ENCODE measurements around the gene C1QL4.

The C1QL4 gene

DNA sequence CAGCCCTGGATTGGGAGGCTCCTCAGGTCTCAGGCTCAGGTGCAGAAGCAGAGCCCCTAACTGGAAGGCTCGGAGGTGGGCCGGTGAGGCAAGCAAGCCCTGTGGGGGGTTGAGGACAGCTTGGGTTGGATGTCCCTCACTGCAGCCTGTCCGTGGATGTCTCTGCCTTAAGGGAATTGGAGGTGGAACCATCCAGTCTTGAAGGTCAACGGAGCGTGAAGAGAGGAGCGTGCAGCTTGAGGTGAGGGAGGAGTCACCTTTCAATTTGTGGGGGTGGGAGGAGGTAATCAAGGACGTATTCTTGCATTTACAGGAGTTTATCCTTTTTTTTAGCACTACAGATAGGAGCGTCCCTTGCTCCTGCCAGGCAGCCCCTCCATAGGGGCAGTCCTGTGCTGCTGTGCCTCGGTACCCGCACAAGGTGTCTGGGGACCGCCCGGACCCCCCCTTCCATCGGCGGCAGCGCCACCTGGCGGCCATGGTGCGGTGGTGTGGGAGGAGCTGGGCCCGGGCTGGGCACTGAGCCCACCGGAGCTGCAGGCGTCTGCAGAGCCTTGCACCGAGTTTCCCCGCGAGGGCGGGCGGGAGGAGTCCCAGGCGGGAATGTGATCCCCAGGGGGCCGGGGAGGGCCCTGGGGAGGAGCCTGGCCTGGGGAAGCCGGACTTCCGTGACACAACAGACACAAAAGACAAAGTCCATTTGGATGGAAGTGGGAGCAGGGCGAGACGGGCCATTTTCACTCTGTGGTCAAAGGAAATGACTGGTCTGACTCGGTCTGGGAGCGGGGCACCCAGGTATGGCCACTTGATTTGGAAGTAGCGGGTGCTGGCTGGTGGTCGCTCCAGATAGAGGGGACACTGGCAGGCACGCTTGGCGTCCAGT is 10.6 kb upstream of the C1QL4 start:
- FAIRE-seq (no peak), DNase-seq (ENCODE audit: low spot score) (peak; percentile 97)

DNA sequence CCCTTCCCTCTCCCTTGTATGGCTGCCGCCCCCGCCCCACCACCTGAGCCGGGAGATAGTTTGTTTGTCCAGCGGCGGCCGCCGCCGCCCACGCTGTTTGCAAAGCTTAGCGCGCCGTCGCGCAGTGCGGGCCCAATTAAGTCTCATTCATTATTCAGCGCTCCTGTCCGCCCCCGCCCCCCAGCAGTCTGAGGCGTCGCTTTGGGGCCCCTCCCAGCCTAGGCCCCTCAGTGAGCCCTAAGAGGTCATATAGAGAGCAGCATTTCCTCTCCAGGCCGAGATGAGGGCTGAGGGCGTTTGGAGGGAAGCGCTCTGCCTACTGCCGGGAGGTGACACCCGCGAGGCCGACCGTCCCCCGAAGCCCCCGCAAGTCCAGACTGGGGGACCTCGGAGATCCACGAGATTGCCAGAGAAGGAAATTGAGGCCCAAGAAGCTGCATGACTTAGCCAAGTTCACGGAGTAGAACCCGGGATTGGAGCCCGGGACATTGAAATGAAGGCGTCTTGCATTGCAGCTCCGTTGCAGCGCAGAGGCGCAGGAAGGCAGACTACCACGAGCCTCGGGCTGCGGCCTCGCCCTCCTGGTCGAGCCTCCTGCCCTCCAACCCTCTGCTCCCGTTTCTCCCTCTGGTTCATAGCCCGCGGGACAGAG is 9.8 kb upstream of the C1QL4 start, which contains the start of gene DNAJC22:
DNAJC22 (plus strand) TSS at position 230 of the 652 bp plus-strand sequence. CDS start 1,985 bp downstream, outside the sequence.
- FAIRE-seq (no peak), DNase-seq (ENCODE audit: low spot score) (no peak)

GRCh38 chr12:49345825-49346658 is 9.1 kb upstream of the C1QL4 start:
- DNase-seq (ENCODE audit: low spot score), result no peak
- FAIRE-seq, result no peak

DNA sequence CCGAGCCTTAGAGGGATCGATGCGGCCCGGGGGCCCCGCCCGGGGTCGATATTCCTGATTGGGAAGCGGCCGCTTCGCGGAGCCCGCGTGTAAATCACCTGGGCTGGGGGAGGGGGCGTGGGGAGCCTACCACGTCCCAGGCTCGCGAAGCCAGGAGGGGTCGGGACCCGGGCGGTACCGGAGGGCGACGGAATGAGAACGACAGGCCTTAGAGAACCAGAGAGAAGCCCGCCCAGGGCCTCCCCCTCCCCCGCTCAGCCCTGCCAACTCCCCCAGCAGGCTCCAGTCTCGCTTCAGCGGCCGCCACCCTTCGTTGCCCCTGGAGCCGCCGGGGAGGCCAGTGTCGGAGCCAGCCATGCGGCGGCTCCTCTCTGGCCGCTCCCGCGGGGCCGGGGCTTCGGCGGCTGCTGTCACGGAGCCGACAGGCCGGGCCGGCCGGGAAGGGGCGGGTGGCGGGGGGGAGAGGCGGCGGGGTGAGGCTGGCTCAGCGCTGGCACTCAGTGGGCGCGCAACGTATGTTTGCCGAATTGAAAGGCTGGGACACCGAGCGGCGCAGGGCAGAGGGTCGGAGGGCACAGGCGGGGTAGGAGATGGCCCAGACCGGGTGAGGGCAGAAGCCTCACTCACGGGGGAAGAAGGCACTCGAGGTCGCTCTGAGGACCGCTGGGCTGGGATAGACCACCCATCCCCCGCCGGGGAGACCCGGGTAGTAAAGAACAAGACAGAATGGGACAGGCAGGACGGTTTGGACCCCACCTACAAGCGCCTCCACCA is 8.2 kb upstream of the C1QL4 start:
- no peak for DNase-seq (ENCODE audit: low spot score)

GRCh38 chr12:49344486-49345050 is 7.6 kb upstream of the C1QL4 start:
- DNase-seq (ENCODE audit: low spot score), result no peak
- no peak for FAIRE-seq

More for the DNA sequence above, 8.2 kb upstream of the C1QL4 start:
- no peak for FAIRE-seq

- FAIRE-seq (peak; percentile 78), DNase-seq (ENCODE audit: low spot score) (no peak)
Measured at GRCh38 chr12:49342914-49343731, 6.1 kb upstream of the C1QL4 start.

GRCh38 chr12:49342066-49342913 is 5.3 kb upstream of the C1QL4 start:
- DNase-seq (ENCODE audit: low spot score), result no peak
- FAIRE-seq, result no peak

GRCh38 chr12:49341777-49342065 is 4.7 kb upstream of the C1QL4 start:
- FAIRE-seq (no peak), DNase-seq (ENCODE audit: low spot score) (no peak)

DNA sequence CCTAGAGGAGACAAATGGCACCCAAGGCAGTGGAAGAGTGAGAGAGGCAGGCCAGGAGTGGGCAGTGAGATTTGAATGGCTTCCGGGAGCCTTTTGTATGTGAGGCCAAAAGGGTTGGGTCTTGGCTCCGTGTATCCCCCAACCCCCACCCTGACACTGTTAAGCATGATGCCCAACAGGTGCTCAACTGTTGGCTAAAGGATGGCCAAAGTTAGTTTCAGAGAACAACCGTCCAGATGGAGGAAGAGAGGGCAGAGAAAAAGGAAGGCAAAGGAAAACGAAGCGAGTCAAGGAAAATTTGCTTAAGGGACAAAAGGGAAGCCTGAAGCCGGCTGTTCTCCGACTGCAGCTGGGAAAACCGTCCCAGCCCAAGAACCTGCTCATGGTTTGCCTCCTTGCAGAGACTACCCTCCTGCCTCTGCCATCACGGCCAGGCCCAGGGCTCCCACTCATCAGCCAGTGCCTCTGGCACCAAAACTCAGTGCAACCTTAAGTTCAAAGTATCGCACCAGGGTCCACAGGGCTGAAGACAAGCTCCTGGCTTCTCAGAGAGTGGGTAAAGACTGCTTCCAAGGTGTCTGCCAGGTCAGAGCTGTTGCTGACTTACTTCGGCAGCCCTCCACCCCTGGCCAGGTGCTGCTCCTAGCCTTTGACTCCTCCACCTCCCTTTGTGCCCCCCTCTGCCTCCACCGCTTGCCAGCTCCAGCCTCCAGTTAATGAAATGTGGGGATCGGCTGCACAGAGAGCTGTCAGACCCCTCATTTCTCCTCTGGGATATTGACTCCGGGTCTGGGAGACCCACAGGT is 4.2 kb upstream of the C1QL4 start:
- FAIRE-seq (no peak), DNase-seq (ENCODE audit: low spot score) (no peak)

DNA sequence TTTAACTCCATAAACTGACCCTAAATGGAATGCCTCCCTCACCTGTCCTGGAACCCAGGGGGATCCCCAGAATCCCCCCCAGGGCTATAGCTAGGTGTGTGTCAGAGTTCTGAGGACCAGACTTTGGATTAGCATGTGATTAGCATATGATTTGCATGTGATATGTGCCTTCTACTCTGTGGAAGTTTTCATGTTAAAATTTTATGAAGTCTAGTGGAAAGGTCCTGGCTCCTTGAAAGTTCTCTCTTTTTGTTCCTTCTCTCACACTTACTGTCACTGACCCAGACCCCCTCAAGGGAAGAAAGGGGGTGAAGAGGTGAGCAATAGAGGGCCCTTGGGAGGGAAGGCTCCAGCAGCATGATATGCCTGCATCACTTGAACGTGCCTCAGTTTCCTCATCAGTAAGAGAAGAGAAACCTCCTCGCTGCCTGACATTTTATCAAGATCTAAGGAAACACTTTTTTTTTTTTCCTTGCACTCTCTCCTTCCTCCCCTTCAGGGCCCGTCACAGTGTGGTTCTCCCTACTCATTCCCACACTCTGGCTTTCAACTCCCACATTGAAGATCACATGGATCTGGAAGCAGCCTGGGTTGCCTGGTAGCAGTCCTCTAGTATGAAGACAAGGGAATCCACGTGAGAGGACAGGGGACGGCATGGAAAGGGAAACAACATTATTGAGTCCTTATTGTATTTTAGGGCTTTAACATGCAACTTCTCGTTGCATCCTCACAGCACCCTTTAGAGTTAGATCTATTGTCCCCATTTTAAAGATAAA is 3.3 kb upstream of the C1QL4 start:
- DNase-seq (ENCODE audit: low spot score) (no peak), FAIRE-seq (no peak)

DNA sequence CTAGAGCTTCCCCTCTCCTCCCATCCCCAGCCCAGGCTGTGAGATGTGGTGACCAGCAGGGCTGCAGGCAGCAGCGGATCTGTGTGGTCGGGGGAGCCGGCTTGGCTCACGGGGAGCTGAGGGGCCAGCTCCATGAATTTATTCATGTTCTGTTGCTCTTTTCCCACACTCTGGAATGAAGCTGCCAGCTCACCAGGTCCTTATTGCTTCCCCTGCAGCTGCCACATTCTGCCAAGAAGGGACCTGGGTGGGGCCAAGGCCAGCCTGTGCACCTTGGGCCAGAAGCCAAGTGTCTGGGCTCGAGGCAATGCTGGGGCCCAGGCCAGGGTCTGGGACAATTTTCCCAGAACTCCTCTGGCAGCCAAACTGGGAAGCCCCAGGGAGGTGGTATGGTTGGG is 2.5 kb upstream of the C1QL4 start:
- FAIRE-seq (no peak), DNase-seq (ENCODE audit: low spot score) (no peak)

GRCh38 chr12:49338830-49339463 is 2.0 kb upstream of the C1QL4 start:
- FAIRE-seq (no peak), DNase-seq (ENCODE audit: low spot score) (no peak)

GRCh38 chr12:49335955-49336644 is 888 bp downstream of the C1QL4 start:
- DNase-seq (ENCODE audit: low spot score) (no peak), FAIRE-seq (no peak)

DNA sequence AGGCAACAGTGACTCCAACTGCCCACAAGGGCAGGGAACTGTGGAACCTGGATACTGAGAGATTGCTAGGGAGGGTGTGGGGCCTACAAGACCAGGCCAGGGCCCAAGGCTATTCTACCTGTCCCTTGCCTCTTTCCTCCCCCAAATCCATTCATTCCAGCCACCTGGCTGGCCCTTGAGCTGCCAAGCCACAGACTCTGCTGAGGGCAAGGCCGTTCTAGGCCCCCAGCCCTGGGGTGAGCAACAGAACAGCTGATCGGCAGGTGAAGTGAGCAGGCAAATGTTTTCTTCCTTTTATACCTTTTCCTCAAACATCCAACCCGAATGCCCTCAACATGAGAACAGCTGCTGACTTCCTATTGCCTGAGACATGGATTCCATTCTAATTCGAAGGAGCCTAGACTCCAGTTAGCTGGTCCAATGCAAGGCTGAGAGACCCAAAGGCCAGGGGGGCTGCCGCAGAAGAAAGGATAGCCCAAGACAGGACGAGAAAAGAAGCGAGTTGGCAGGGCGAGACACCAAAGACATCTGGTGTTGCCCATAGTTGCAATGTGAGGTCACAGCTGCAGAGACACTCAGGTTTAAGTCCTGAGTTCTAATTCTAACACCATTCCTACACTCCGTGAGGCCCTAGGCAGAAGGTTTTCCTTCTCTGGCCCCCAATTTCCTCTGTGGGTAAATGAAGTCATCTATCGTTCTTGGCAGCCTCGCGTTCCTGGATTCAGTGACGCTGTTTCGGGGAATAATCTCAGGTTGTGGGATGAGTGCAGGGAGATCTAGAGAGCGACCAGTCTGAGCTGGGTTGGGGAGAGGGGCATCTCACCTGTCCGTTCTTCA is 1.7 kb downstream of the C1QL4 start:
- DNase-seq (ENCODE audit: low spot score) (no peak), FAIRE-seq (no peak)

GRCh38 chr12:49334681-49335080 is 2.3 kb downstream of the C1QL4 start:
- FAIRE-seq, result no peak
- DNase-seq (ENCODE audit: low spot score), result no peak

All from urothelium cell line (cell line).